HG02610 (cell line): Measurements from ENCODE around the gene SOX15.
A peak's percentile ranks its signal among the peaks of the same experiment; 100 is the strongest.

Experiments used
- ATAC-seq: cut with Tn5 transposase; IDR thresholded peaks from one replicate; pipeline ENCODE4 v1.9.1; 2021; ENCODE audit warnings: mild to moderate bottlenecking, moderate library complexity; ENCODE audit not compliant: unreplicated experiment

SOX15 gene

GRCh38 chr17:7579001-7579833, 10.7 kb downstream of the SOX15 start, which contains the start of gene CD68:
TSS of gene CD68 (plus strand) at chr17:7579638. CDS start at chr17:7579678, 40 bp downstream.
- peak; percentile 37 for ATAC-seq

- no peak for ATAC-seq
Measured at GRCh38 chr17:7577327-7578199, 12.3 kb downstream of the SOX15 start.

DNA sequence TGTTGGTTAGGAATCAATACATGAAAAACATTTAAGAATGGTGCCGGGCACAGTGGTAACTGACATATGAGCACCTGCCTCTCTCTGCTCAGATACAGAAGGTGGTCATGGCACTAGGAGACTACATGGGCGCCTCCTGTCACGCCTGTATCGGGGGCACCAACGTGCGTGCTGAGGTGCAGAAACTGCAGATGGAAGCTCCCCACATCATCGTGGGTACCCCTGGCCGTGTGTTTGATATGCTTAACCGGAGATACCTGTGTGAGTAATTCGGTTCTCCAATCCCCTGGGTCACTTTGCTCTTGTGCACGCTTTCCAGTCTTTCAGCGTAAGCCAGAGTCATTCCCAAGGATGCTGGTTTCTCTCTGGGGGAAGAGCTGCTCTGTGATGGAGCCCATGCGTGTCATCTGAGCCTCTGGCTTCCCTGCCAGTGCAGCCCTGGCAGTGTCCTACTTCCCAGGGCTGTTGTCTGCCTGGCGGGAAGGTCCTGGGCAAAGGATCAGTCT, 13.4 kb downstream of the SOX15 start:
- no peak for ATAC-seq

GRCh38 chr17:7575959-7576358, 13.9 kb downstream of the SOX15 start:
- no peak for ATAC-seq

DNA sequence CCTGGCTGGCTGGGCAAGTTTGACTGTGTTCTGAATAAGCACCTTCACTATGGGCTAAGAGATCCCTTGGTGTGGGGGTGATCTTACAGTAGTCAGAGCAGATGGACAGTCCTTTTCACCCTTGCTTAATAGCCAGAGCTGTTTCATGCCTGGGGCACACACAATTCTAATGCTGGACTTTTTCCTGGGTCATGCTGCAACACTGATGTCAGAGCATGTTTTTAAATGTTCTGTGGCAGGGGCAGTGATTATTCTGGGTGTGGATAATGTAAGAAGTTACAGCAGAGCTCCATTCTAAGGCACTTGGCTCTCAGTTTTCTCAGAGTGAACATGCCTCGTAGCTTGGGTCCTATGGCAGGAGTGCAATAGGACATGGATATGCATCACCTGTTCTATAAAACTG, 14.4 kb downstream of the SOX15 start:
- no peak for ATAC-seq

GRCh38 chr17:7574176-7574953, 15.5 kb downstream of the SOX15 start:
- no peak for ATAC-seq

GRCh38 chr17:7573324-7574080, 16.4 kb downstream of the SOX15 start:
- peak; percentile 20 for ATAC-seq

DNA sequence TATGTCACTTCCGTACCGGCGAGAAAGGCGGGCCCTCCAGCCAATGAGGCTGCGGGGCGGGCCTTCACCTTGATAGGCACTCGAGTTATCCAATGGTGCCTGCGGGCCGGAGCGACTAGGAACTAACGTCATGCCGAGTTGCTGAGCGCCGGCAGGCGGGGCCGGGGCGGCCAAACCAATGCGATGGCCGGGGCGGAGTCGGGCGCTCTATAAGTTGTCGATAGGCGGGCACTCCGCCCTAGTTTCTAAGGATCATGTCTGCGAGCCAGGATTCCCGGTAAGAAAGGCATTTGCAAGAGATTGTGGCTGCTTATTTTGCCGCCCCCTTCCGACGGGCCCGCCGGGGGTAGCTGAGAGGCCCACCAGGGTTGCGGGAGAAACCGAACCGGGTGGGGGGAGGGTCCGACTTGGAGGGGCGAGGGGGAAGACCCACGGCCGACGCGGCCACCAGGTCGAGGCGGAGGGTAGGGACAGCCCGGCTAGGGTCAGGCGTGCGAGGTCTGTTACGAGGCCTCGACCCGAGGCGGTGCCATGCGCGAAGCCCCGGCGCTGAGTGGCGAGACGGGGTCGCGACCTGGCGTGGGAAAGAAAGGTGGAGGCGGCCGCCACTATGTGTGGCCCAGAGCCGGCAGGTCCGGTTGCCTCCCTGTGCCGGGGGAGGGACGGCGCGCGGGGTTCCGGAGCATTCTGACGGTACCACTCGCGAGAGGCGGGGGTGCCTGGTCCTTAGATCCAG, 17.1 kb downstream of the SOX15 start:
- peak; percentile 92 for ATAC-seq

GRCh38 chr17:7572338-7572587, 17.6 kb downstream of the SOX15 start:
- ATAC-seq = no peak

- no peak for ATAC-seq
Measured at GRCh38 chr17:7570351-7570750, 19.5 kb downstream of the SOX15 start.

DNA sequence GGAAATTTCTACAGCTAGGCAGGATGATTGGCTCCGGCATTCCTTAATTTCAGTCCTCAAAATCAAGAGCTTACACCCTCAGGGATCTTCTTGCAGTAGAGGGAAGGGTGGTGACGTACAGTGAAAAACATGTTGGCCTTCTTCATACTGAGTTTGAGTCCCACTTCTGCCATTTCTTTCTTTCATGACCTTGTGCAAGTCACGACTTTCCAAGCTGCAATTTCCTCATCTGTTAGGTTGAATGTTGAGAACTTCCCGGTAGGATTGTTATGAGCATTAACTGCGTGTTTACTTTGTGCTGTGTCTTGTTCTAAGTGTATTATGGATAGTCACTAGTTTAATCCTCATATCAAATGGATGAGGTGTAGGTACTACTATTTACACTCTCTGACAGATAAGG, 20.3 kb downstream of the SOX15 start:
- ATAC-seq = no peak

DNA sequence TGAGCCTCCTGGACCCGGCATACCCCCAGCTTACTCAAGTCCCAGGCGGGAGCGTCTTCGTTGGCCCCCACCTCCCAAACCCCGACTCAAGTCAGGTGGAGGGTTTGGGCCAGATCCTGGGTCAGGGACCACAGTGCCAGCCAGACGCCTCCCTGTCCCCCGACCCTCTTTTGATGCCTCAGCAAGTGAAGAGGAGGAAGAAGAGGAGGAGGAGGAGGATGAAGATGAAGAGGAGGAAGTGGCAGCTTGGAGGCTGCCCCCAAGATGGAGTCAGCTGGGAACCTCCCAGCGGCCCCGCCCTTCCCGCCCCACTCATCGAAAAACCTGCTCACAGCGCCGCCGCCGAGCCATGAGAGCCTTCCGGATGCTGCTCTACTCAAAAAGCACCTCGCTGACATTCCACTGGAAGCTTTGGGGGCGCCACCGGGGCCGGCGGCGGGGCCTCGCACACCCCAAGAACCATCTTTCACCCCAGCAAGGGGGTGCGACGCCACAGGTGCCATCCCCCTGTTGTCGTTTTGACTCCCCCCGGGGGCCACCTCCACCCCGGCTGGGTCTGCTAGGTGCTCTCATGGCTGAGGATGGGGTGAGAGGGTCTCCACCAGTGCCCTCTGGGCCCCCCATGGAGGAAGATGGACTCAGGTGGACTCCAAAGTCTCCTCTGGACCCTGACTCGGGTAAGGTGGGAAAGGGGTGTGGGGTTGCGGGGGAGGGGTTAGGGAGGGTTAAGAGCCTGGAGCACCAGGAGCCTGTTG, 26.6 kb downstream of the SOX15 start:
- ATAC-seq = no peak

DNA sequence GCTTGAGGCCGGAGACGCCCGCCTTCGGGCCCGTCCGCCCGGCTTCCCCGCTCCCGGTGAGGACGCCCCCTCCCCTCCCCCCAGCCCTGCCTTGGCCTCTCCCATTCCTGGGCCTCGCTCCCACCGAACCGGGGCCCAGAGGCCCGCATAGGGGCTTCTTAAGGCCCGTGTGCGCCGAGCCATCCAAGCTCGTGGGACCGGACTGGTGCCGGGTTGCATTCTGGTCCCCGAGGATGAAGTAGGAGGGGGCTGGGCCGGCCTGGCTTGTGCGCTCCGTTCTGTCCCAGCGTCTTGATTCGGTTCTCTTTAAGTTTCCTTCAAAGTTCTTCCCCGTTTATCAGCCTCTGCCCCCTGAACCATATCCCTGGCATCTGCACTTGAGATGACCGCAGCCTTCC, 27.7 kb downstream of the SOX15 start:
- no peak for ATAC-seq

DNA sequence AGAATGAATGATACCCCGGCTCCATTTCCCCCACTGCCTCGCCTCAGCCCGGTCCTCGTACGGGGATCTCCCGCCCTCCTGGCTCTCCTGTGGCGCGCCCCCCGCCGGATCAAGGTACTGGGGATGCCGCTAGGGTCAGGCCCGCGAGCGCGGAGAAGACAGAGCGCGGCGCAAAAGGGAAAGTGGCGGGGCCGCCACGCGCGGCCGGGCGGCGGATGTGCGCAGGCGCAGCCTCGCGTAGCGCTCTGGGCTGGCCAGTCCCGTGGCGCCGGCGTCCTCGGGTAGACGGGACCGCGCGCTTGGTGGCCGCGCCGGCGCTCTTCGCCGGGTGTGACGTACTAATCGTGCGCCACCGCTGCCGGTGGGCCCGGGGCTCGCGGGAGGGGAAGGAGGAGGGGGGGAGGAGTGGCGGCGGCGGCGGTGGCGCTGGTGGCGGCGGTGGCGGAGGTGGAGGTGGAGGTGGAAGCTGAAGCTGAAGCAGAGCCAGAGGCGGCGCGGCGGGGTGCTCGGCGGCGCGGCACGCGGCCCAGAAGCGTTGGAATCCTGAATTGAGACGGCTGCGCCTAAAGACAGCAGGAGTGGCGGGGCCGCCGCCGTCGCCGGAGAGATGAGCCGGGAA, 28.2 kb downstream of the SOX15 start, which contains the start of gene SENP3:
Gene SENP3, plus strand, starts transcription at position 331 of the 619 bp plus-strand sequence. CDS start 1,158 bp downstream, outside the sequence.
- ATAC-seq = peak; percentile 68

- ATAC-seq = peak; percentile 46
Measured at GRCh38 chr17:7561028-7561575, 28.8 kb downstream of the SOX15 start.

- ATAC-seq = no peak
Measured at GRCh38 chr17:7560172-7561027, 29.5 kb downstream of the SOX15 start.
